Measurements from ENCODE around the gene DNAAF2. TPM values are rescaled to one million over a fixed set of nuclear protein-coding genes. Genes with fewer than 3 reads are reported as not detected.

Gene DNAAF2
- 6.2 and 6.3 TPM in 2 replicates for polyA plus RNA-seq (2013)

DNA sequence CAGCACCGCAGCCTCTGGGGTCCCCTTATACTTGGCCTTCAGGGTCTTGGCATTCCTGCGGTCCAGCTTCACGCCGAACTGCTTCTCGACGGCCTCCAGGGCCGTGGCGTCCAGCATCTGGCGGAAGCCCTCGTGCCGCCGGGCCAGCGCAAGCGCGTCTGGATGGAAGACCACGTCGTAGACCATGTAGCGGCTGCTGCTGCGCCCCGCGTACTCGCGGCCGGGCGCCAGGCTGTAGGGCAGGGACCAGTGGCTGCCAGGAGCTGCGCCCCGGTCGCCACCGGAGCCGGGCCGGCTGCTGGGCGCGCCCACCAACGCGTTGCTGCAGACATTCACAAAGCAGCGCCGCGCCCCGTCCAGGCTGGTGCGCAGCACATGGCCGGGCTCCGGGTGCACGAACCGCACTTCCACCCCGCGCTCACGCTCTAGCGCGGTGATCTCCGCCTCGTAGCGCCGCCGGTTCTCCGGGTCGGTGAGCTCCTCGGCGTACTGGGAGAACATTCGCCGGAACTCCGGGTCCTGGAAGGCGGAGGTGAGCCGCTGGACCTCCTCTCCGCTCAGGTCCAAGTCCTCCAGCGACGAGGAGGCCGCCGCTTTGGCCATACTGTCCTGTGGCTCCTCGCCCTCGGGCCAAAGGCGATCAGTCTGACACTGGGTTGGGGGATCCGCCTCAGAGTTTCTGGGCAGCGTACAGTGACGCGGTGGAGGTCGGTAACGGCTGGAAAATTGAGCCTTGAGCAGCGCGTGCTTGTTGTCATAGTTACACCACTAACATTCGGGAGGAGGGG, at the start of gene DNAAF2:
Gene DNAAF2 (minus strand): TSS at position 698 of the 788 bp plus-strand sequence. CDS start 95 bp downstream, at position 603.
- Histone ChIP-seq H3K9me3 (ENCODE audit: insufficient read depth, low read depth, low read length) (no peaks in the 10 kb centered on the region), H2AFZ (ENCODE audit: insufficient read depth, low read length, poor library complexity) (peak within 1 kb of the TSS; percentile 93), H3K4me1 (ENCODE audit: control insufficient read depth in 1 of 2, insufficient read depth in 2 of 2, low read length in 2 of 2) (no peaks in the 10 kb centered on the region), H3K18ac (ENCODE audit: low read length) (peak within 1 kb of the TSS; percentile 82), H3K27ac (ENCODE audit: low read depth, low read length) (peak within 1 kb of the TSS; percentile 97), H4K8ac (ENCODE audit: low read depth, low read length) (peak within 1 kb of the TSS; percentile 83), H4K12ac (ENCODE audit: low read depth, low read length) (peak within 1 kb of the TSS; percentile 94), H3K14ac (ENCODE audit: low read length) (peak within 1 kb of the TSS; percentile 89), H3K9ac (ENCODE audit: low read length) (peak within 1 kb of the TSS; percentile 88), H3K4me3 (ENCODE audit: low read depth, low read length) (peak within 1 kb of the TSS; percentile 87), H3K27me3 (ENCODE audit: insufficient read depth, low read length) (no peaks in the 10 kb centered on the region), H2BK12ac (ENCODE audit: low read length) (no peak within 1 kb of the TSS), H3K4me2 (ENCODE audit: low read length) (peak within 1 kb of the TSS; percentile 70), H2BK120ac (ENCODE audit: insufficient read depth, low read length, poor library complexity) (peak within 1 kb of the TSS; percentile 54), H3K4ac (ENCODE audit: low read depth, low read length) (peak within 1 kb of the TSS; percentile 62), H3K79me1 (ENCODE audit: low read length) (peaks cover 16% of the 10 kb centered on the region), H4K91ac (ENCODE audit: low read depth, low read length) (peak within 1 kb of the TSS; percentile 87), H3K79me2 (ENCODE audit: control insufficient read depth, insufficient read depth, low read length, poor library complexity) (peaks cover 15% of the 10 kb centered on the region), H2AK5ac (ENCODE audit: low read length) (peak within 1 kb of the TSS; percentile 53), H3K36me3 (ENCODE audit: control insufficient read depth in 1 of 2, insufficient read depth in 2 of 2, low read length in 2 of 2) (peaks cover 1 to 8% of the 10 kb centered on the region in 2 experiments), H3K23ac (ENCODE audit: low read length) (no peak within 1 kb of the TSS), H2BK5ac (ENCODE audit: low read depth, low read length, poor library complexity) (peak within 1 kb of the TSS; percentile 71)
- no CpG with 5 or more reads among the region's 80 CpGs for WGBS (ENCODE audit: extremely low coverage, insufficient coverage, insufficient read length)
- peak; percentile 62 to 78 for DNase-seq

GRCh38 chr14:49679271-49679670, 44.2 kb upstream of the DNAAF2 start:
- DNase-seq, result no peak
- Histone ChIP-seq H3K79me1 (ENCODE audit: low read length) (no peaks in the 10 kb centered on the region), H3K4me3 (ENCODE audit: low read depth, low read length) (no peak overlapping the region), H2BK120ac (ENCODE audit: insufficient read depth, low read length, poor library complexity) (no peak overlapping the region), H4K91ac (ENCODE audit: low read depth, low read length) (no peak overlapping the region), H2BK12ac (ENCODE audit: low read length) (no peak overlapping the region), H3K23ac (ENCODE audit: low read length) (no peak overlapping the region), H3K4me1 (ENCODE audit: control insufficient read depth in 1 of 2, insufficient read depth in 2 of 2, low read length in 2 of 2) (no peaks in the 10 kb centered on the region), H3K4me2 (ENCODE audit: low read length) (no peak overlapping the region), H2BK5ac (ENCODE audit: low read depth, low read length, poor library complexity) (no peak overlapping the region), H2AFZ (ENCODE audit: insufficient read depth, low read length, poor library complexity) (no peak overlapping the region), H4K8ac (ENCODE audit: low read depth, low read length) (no peak overlapping the region), H3K27me3 (ENCODE audit: insufficient read depth, low read length) (no peaks in the 10 kb centered on the region), H3K9ac (ENCODE audit: low read length) (no peak overlapping the region), H3K9me3 (ENCODE audit: insufficient read depth, low read depth, low read length) (peaks cover 2% of the 10 kb centered on the region), H3K14ac (ENCODE audit: low read length) (no peak overlapping the region), H3K18ac (ENCODE audit: low read length) (no peak overlapping the region), H4K12ac (ENCODE audit: low read depth, low read length) (no peak overlapping the region), H3K36me3 (ENCODE audit: control insufficient read depth in 1 of 2, insufficient read depth in 2 of 2, low read length in 2 of 2) (peaks cover 22 to 28% of the 10 kb centered on the region in 2 experiments), H3K4ac (ENCODE audit: low read depth, low read length) (no peak overlapping the region), H2AK5ac (ENCODE audit: low read length) (no peak overlapping the region), H3K27ac (ENCODE audit: low read depth, low read length) (no peak overlapping the region), H3K79me2 (ENCODE audit: control insufficient read depth, insufficient read depth, low read length, poor library complexity) (no peaks in the 10 kb centered on the region)
- no CpG with 5 or more reads among the region's 2 CpGs for WGBS (ENCODE audit: extremely low coverage, insufficient coverage, insufficient read length)

DNA sequence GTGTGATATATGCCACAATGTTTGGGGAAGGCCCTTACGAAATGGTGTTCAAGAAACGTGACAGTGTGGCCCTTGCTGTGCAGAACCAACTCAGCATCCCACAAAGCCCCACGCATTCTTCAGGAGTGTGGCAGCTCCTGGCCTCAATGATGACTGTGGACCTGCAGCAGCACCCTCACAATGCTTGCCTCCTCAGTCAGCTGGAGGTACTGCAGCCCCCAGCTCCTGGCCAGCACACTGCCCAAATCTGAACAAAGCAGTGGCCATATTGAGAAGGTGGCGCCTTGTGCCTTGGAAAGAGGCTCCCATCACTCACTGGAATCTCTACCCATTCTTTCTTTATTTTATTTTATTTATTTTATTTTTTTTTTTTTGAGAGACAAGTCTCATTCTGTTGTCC, 42.6 kb upstream of the DNAAF2 start:
- no peak overlapping the region for H3K18ac ChIP-seq (ENCODE audit: low read length)
- no peak overlapping the region for H2BK12ac ChIP-seq (ENCODE audit: low read length)
- no peaks in the 10 kb centered on the region for H3K79me2 ChIP-seq (ENCODE audit: control insufficient read depth, insufficient read depth, low read length, poor library complexity)
- H4K91ac ChIP-seq (ENCODE audit: low read depth, low read length), result no peak overlapping the region
- H2AK5ac ChIP-seq (ENCODE audit: low read length), result no peak overlapping the region
- no peak overlapping the region for H4K12ac ChIP-seq (ENCODE audit: low read depth, low read length)
- no peak overlapping the region for H3K4me3 ChIP-seq (ENCODE audit: low read depth, low read length)
- no peak overlapping the region for H3K4me2 ChIP-seq (ENCODE audit: low read length)
- H2BK120ac ChIP-seq (ENCODE audit: insufficient read depth, low read length, poor library complexity), result no peak overlapping the region
- no peaks in the 10 kb centered on the region for H3K79me1 ChIP-seq (ENCODE audit: low read length)
- H3K23ac ChIP-seq (ENCODE audit: low read length), result no peak overlapping the region
- no CpG with 5 or more reads among the region's 4 CpGs for WGBS (ENCODE audit: extremely low coverage, insufficient coverage, insufficient read length)
- H3K14ac ChIP-seq (ENCODE audit: low read length), result no peak overlapping the region
- no peaks in the 10 kb centered on the region for H3K4me1 ChIP-seq (ENCODE audit: control insufficient read depth in 1 of 2, insufficient read depth in 2 of 2, low read length in 2 of 2)
- H3K27ac ChIP-seq (ENCODE audit: low read depth, low read length), result no peak overlapping the region
- no peak overlapping the region for H2AFZ ChIP-seq (ENCODE audit: insufficient read depth, low read length, poor library complexity)
- H3K9me3 ChIP-seq (ENCODE audit: insufficient read depth, low read depth, low read length), result peaks cover 2% of the 10 kb centered on the region
- no peak overlapping the region for H3K4ac ChIP-seq (ENCODE audit: low read depth, low read length)
- H3K27me3 ChIP-seq (ENCODE audit: insufficient read depth, low read length), result no peaks in the 10 kb centered on the region
- DNase-seq, result no peak
- no peak overlapping the region for H2BK5ac ChIP-seq (ENCODE audit: low read depth, low read length, poor library complexity)
- no peak overlapping the region for H4K8ac ChIP-seq (ENCODE audit: low read depth, low read length)
- peaks cover 18 to 25% of the 10 kb centered on the region in 2 experiments for H3K36me3 ChIP-seq (ENCODE audit: control insufficient read depth in 1 of 2, insufficient read depth in 2 of 2, low read length in 2 of 2)
- H3K9ac ChIP-seq (ENCODE audit: low read length), result no peak overlapping the region

- Histone ChIP-seq H3K27ac (ENCODE audit: low read depth, low read length) (no peak overlapping the region), H3K9me3 (ENCODE audit: insufficient read depth, low read depth, low read length) (peaks cover 2% of the 10 kb centered on the region), H2BK5ac (ENCODE audit: low read depth, low read length, poor library complexity) (no peak overlapping the region), H3K23ac (ENCODE audit: low read length) (no peak overlapping the region), H4K12ac (ENCODE audit: low read depth, low read length) (no peak overlapping the region), H3K79me2 (ENCODE audit: control insufficient read depth, insufficient read depth, low read length, poor library complexity) (no peaks in the 10 kb centered on the region), H2BK12ac (ENCODE audit: low read length) (no peak overlapping the region), H3K27me3 (ENCODE audit: insufficient read depth, low read length) (no peaks in the 10 kb centered on the region), H3K79me1 (ENCODE audit: low read length) (no peaks in the 10 kb centered on the region), H2AFZ (ENCODE audit: insufficient read depth, low read length, poor library complexity) (no peak overlapping the region), H3K14ac (ENCODE audit: low read length) (no peak overlapping the region), H3K18ac (ENCODE audit: low read length) (no peak overlapping the region), H3K36me3 (ENCODE audit: control insufficient read depth in 1 of 2, insufficient read depth in 2 of 2, low read length in 2 of 2) (peaks cover 16% of the 10 kb centered on the region in 2 experiments), H4K8ac (ENCODE audit: low read depth, low read length) (no peak overlapping the region), H3K9ac (ENCODE audit: low read length) (no peak overlapping the region), H3K4ac (ENCODE audit: low read depth, low read length) (no peak overlapping the region), H2BK120ac (ENCODE audit: insufficient read depth, low read length, poor library complexity) (no peak overlapping the region), H3K4me1 (ENCODE audit: control insufficient read depth in 1 of 2, insufficient read depth in 2 of 2, low read length in 2 of 2) (no peaks in the 10 kb centered on the region), H2AK5ac (ENCODE audit: low read length) (no peak overlapping the region), H4K91ac (ENCODE audit: low read depth, low read length) (no peak overlapping the region), H3K4me3 (ENCODE audit: low read depth, low read length) (no peak overlapping the region), H3K4me2 (ENCODE audit: low read length) (no peak overlapping the region)
- WGBS (ENCODE audit: extremely low coverage, insufficient coverage, insufficient read length), result no CpG with 5 or more reads among the region's 2 CpGs
- no peak for DNase-seq
These were observed 38.5 kb upstream of the DNAAF2 start for GRCh38 chr14:49673586-49673985.
